Measurements from ENCODE around the gene C20orf144.

C20orf144 gene

GRCh38 chr20:33626190-33626589 is 35.9 kb upstream of the C20orf144 start:
- Histone ChIP-seq H3K4me1 (ENCODE audit: low read length) (no peaks in the 10 kb centered on the region), H4K20me1 (ENCODE audit: insufficient read depth, low read length) (no peaks in the 10 kb centered on the region), H3K4me3 (ENCODE audit: low read length) (no peak overlapping the region), H3K4me2 (ENCODE audit: low read length) (no peak overlapping the region), H3K27me3 (ENCODE audit: low read depth, low read length) (no peaks in the 10 kb centered on the region), H2AFZ (ENCODE audit: low read depth, low read length) (no peak overlapping the region), H3K36me3 (replicated peaks; ENCODE audit: low read depth, low read length) (peaks cover 19% of the 10 kb centered on the region), H3K9me3 (ENCODE audit: insufficient read depth, low read length) (no peaks in the 10 kb centered on the region), H3K27ac (ENCODE audit: low read length) (no peak overlapping the region), H3K9ac (ENCODE audit: low read length) (no peak overlapping the region), H3K79me2 (ENCODE audit: low read length) (no peaks in the 10 kb centered on the region)
- TF ChIP-seq CTCF (IDR thresholded peaks at IDR 0.05; ENCODE audit: low read depth, low read length) (no peak), EZH2phosphoT487 (IDR thresholded peaks at IDR 0.05; ENCODE audit: low read depth) (no peak)

GRCh38 chr20:33627577-33628216 is 34.4 kb upstream of the C20orf144 start:
- Histone ChIP-seq H3K27me3 (ENCODE audit: low read depth, low read length) (no peaks in the 10 kb centered on the region), H3K4me3 (ENCODE audit: low read length) (no peak overlapping the region), H3K27ac (ENCODE audit: low read length) (no peak overlapping the region), H3K9me3 (ENCODE audit: insufficient read depth, low read length) (no peaks in the 10 kb centered on the region), H2AFZ (ENCODE audit: low read depth, low read length) (no peak overlapping the region), H4K20me1 (ENCODE audit: insufficient read depth, low read length) (no peaks in the 10 kb centered on the region), H3K36me3 (replicated peaks; ENCODE audit: low read depth, low read length) (peaks cover 19% of the 10 kb centered on the region), H3K4me1 (ENCODE audit: low read length) (no peaks in the 10 kb centered on the region), H3K79me2 (ENCODE audit: low read length) (no peaks in the 10 kb centered on the region), H3K9ac (ENCODE audit: low read length) (no peak overlapping the region), H3K4me2 (ENCODE audit: low read length) (no peak overlapping the region)
- no peak for TF ChIP-seq CTCF (IDR thresholded peaks at IDR 0.05; ENCODE audit: low read depth, low read length)
- no peak for TF ChIP-seq EZH2phosphoT487 (IDR thresholded peaks at IDR 0.05; ENCODE audit: low read depth)

DNA sequence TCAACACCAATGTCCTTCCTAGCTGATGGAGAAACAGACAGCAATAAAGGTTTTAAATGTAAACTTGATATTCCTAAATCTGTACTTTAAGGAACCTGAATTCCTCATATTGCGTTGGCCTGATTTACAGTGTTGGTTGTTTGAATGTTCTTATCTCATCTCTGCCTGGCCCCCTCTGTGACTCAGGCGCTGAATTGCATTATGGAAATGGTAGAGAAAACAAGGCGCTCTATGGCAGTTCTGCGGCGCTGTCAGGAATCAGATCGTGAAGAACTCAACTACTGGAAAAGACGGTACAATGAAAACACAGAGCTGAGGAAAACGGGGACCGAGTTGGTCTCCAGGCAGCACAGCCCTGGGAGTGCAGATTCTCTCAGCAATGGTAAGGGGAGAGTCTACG is 32.6 kb upstream of the C20orf144 start:
- Histone ChIP-seq H2AFZ (ENCODE audit: low read depth, low read length) (no peak overlapping the region), H3K9ac (ENCODE audit: low read length) (no peak overlapping the region), H3K79me2 (ENCODE audit: low read length) (no peaks in the 10 kb centered on the region), H3K36me3 (replicated peaks; ENCODE audit: low read depth, low read length) (peaks cover 19% of the 10 kb centered on the region), H3K27ac (ENCODE audit: low read length) (no peak overlapping the region), H3K4me2 (ENCODE audit: low read length) (no peak overlapping the region), H4K20me1 (ENCODE audit: insufficient read depth, low read length) (no peaks in the 10 kb centered on the region), H3K4me3 (ENCODE audit: low read length) (no peak overlapping the region), H3K4me1 (ENCODE audit: low read length) (no peaks in the 10 kb centered on the region), H3K27me3 (ENCODE audit: low read depth, low read length) (no peaks in the 10 kb centered on the region), H3K9me3 (ENCODE audit: insufficient read depth, low read length) (no peaks in the 10 kb centered on the region)
- TF ChIP-seq EZH2phosphoT487 (IDR thresholded peaks at IDR 0.05; ENCODE audit: low read depth) (no peak), CTCF (IDR thresholded peaks at IDR 0.05; ENCODE audit: low read depth, low read length) (no peak)

- H3K4me3 ChIP-seq (ENCODE audit: low read length): no peak overlapping the region
- peaks cover 17% of the 10 kb centered on the region for H3K36me3 ChIP-seq (replicated peaks; ENCODE audit: low read depth, low read length)
- H3K9me3 ChIP-seq (ENCODE audit: insufficient read depth, low read length): no peaks in the 10 kb centered on the region
- no peak overlapping the region for H3K9ac ChIP-seq (ENCODE audit: low read length)
- no peaks in the 10 kb centered on the region for H3K4me1 ChIP-seq (ENCODE audit: low read length)
- no peak overlapping the region for H3K27ac ChIP-seq (ENCODE audit: low read length)
- no peaks in the 10 kb centered on the region for H4K20me1 ChIP-seq (ENCODE audit: insufficient read depth, low read length)
- no peaks in the 10 kb centered on the region for H3K27me3 ChIP-seq (ENCODE audit: low read depth, low read length)
- H2AFZ ChIP-seq (ENCODE audit: low read depth, low read length): no peak overlapping the region
- H3K79me2 ChIP-seq (ENCODE audit: low read length): no peaks in the 10 kb centered on the region
- H3K4me2 ChIP-seq (ENCODE audit: low read length): no peak overlapping the region
- no peak for TF ChIP-seq CTCF (IDR thresholded peaks at IDR 0.05; ENCODE audit: low read depth, low read length)
These were observed 32.1 kb upstream of the C20orf144 start for GRCh38 chr20:33629979-33630378.

Data from OCI-LY3 (cell line).